IPS-11a (cell line): Measurements from ENCODE around the gene SORBS2.

Experiments used
- H3K4me3 ChIP-seq: one replicate; pipeline ENCODE4 v1.5.1; 2013; ENCODE audit warnings: low read depth, low read length, control low read depth

Gene SORBS2

GRCh38 chr4:185648631-185649030, 163.4 kb downstream of the SORBS2 start:
- no peak overlapping the region for H3K4me3 ChIP-seq

DNA sequence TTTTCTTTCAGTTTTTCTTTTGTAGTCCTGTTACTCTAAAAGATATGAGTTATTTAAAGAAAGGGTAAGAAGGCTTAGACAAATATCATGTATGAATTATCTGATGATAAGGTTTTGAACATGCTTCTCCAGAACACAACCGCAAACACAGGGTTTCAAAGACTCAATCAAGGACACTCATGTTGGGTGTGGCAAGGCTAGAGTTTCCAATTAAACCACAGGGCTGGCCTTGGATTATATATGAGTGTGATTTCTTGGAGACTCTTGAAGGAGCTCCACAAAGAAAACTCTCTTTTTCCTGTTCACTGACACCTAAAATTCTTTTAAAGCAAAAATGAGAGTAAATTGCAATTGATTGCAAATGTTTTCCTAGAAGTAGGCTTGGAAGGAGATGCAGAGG, 166.6 kb downstream of the SORBS2 start:
- H3K4me3 ChIP-seq, result no peak overlapping the region

GRCh38 chr4:185644408-185644807, 167.6 kb downstream of the SORBS2 start:
- H3K4me3 ChIP-seq, result no peak overlapping the region

DNA sequence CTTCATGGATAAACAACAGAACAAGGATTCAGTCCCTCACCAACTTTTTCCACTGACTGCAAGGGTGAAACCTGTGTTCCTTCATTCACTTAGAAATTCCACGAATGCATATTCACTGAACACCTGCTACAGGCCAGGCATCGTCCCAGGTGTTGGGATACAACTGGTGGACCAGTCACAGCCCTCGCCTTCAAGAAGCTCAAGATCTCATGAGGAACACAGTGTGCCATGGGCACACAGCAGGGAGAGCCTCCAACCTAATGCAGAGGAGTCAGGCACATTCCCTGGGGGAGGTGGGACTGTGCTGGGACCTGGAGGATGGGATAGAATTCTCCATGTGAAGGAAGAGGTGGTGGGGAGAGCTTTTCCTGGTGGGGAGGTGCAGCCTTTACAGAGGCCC, 169.1 kb downstream of the SORBS2 start:
- H3K4me3 ChIP-seq, result no peak overlapping the region

DNA sequence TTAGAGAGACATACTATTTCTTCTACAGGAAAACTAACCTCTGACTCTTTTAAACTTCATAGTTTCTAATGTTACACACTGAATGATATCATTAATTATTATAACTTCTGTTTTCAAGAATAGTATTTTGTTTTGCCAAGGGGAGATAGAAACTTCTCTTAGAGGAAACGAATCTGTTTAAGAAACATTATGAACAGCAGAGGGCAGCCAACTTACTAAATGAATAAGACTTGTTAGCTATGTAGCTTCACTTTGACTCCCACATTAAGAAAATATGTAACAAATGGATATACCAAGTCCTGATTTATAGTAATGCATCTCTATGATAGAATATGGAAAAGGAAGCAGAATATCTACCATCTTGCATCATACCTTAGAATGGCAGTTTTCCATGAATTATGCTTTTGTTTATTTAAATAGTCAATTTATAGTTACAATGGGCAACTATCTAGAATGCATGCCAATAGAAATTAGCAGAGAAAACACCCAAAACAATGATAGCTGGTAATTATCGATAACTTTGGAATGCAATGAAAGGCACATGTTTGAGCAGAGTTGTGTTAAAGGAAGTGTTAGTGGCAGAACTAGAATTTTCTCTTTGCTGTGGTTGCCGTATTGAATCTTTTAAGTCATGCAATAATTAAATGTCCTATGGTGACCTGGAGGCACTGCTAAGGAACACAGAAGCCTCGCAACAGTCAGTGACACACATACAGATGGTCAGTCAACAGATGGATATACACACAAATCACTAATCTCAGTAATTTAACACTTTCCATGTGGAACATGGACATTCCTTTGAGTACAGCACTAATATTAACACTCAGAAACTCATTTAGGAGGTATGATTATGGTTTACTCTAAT, 171.0 kb downstream of the SORBS2 start:
- no peak overlapping the region for H3K4me3 ChIP-seq

DNA sequence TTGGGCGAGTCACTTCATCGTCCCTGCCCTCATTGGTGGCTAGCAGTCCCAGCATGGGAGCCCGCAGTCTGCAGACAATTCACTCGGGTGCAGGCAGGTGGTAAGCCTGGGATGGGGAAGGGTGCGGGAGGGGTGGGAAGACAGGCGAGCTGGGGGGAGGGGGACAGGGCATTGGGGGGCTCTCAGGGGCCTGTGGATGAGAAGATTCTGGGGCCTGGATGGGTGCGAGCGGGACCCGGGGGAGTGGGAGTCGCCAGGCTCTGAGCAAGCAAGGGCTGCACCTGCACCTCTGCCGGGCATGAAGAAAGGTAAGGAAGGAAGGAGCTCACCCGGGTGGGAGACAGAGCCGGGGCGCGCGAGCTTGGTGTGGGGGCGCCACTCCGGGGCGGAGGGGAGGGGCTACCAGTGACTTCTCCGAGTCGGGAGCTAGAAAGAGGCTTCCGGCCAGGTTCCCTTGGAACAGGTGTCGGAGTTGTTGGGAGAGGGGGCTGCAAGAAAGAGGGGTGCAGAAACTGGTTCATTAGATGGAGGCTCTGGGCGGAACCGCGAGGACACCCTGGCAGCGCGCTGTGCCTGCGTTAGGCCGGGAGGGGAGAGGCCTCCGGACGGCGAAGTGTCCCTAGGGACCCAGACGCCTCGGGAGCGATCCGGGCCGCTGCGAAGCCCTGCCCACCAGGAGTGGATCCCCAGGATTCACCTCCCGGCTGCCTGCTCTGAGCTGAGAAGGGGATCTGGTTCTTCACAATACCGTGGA, 173.3 kb downstream of the SORBS2 start:
- peak overlapping the region; percentile 52 for H3K4me3 ChIP-seq

- no peak overlapping the region for H3K4me3 ChIP-seq
Observed at GRCh38 chr4:185638093-185638492, 173.9 kb downstream of the SORBS2 start.

GRCh38 chr4:185637163-185637875, 174.7 kb downstream of the SORBS2 start:
- no peak overlapping the region for H3K4me3 ChIP-seq

GRCh38 chr4:185634066-185634652, 177.8 kb downstream of the SORBS2 start:
- H3K4me3 ChIP-seq, result no peak overlapping the region

DNA sequence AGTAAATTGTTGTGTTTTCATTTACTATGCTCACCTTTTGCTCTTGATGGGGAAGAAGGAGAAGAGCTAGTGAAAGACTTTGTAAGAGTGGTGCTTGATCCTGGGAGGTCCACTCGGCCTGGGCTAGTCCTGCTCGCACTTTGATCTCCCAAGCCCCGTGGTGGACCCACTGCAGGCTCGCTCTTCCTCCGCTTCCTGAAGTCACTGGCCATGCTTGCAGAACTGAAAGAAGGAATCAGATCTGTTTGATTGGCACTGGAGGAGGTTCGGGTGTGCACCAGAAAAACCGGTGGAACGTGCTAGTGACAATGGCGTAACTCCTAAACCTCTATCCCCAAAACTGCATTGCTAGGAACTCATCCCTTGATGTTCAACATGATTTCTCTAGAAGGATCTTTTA, 185.2 kb downstream of the SORBS2 start:
- H3K4me3 ChIP-seq, result no peak overlapping the region

DNA sequence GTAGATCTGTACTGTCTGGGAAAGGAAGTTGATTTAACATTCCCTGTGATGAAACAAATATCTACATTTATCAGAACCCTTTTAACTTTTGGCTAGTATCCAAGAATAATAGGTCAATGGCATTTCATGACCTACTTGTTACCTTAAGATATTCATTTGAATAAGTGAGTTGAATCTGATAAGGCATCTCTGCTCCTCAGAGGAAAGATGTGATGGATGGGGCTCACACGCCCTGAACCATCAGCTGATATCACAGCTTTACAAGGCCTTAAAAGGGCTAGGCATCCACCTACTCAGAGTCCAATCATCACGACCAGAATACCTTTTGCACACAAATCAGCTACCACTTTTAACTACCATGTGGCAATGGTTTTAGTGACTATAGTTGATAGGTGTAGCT, 186.5 kb downstream of the SORBS2 start:
- H3K4me3 ChIP-seq, result no peak overlapping the region

DNA sequence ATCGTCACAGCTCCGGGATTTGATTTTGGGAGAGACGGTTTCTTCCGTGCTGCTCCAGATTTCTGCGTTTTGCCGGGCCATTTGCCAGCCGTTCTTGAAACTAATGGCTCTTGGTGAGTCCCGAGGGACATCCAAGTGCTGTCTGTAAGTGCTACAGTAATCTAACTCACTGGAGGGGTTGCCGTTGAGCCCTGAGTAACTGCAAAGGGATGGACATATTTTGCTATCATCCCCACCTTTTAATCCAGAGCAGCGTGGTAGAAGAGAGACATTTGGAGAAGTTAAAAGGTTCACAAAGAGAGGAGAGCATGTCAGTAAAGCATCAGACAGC, 187.8 kb downstream of the SORBS2 start:
- H3K4me3 ChIP-seq, result no peak overlapping the region

DNA sequence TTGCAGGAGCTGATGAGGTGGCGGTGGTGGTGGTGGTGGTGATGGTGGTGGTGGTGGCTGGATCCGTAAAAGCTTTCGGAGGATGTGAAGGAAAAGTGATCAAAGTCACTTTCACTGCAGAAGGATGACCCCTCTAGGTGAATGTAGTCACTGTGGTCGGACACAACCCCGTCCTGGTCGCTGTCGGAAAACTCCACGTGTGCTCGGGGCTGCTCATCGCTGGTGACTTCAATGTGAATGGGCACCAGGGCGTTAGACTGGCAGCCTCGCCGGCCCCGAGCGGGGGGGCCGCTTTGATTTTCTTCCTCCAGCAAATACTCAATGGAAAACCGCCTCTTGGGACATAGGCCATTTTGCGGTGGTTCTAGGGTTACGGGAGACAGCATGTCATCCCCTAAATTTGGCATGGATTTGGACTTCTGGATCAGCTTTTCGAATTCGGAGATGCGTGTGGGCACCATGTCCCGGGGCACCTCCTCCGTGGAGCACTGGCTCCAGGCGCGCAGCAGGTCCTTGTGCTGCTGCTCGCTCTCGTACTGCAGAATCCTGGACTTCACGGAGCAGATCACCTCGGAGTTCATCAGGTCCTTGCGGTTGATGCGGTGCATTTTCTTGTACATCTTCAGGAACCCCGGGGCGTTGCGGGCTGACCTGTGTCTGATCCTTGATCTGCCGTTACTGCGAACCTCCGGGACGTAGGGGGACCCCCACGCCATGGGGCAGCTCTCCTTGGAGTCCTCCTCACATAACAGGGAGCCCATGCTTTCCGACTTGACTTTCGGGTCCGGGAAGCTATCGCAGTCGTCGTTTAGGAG, 188.3 kb downstream of the SORBS2 start:
- no peak overlapping the region for H3K4me3 ChIP-seq

DNA sequence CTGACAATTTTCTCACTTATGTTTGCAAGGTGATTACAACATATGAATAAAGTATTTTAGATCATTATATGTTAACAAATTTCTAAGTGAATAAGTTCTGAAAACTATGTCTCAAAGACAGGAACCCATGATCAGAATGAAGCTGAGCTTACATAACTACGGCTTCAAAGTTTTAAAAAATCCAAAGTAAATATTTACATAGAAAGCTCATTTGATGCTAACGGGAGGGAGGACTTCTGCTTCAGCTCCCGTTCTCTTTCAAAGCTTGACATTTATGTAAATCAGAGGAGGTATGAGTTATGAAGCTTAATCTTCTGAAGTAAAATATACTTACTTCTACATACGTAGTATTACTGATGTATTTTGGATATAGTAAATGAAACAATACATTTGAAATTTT, 203.8 kb downstream of the SORBS2 start:
- H3K4me3 ChIP-seq, result no peak overlapping the region

GRCh38 chr4:185602397-185602796, 209.6 kb downstream of the SORBS2 start:
- no peak overlapping the region for H3K4me3 ChIP-seq

- H3K4me3 ChIP-seq, result no peak overlapping the region
Observed at GRCh38 chr4:185600801-185601434, 211.1 kb downstream of the SORBS2 start.

- H3K4me3 ChIP-seq, result no peak overlapping the region
Observed at GRCh38 chr4:185599553-185600243, 212.3 kb downstream of the SORBS2 start.

DNA sequence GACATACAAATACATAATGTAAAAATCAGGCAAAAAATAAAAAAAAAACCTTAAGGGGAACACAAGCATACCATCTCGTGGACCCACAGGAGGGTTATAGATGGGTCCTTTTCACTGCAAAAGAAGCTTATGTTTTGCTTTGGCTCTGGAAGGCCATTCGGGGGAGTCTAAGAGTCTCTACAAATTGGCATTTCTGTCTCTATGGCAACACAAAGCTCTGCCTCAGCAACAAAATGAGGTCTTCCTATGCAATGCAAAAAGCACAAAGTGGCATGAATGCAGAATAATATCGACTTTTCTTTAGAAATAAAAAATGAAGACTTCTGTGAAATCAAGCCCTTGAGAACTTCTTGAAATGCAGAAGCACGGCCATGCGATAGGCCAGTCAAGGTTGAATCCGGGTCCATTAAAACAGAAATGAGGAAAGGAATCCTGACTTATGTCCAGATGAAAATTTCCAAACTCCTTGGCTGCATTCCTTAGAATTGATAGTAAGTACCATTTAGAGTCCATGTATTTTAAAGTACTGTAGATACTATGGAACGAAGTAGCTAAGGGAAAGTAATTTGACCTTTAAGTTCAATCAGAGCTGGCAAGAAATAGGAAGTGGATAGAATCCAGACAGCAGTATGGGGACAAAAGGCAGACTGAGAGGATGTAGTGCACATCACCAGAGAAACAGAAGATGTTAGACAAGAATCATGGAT, 213.0 kb downstream of the SORBS2 start:
- H3K4me3 ChIP-seq, result no peak overlapping the region
